Peyer's patch (tissue), 4 donors: Measurements from ENCODE around the gene CENPF.

Experiments
- CTCF ChIP-seq, 6 experiments: fragments of 450-650 bp in 4 of 6; fragments of 200-600 bp in 2 of 6; sonication (generic) in 1 of 6; IDR thresholded peaks; one replicate each; pipeline ENCODE4 v1.5.1; 2017 to 2019; ENCODE audit warnings: antibody characterized with exemption in 6 of 6, mild to moderate bottlenecking in 3 of 6, moderate library complexity in 1 of 6
- POLR2A ChIP-seq, 2 donors: fragments of 450-650 bp; IDR thresholded peaks; one replicate each; pipeline ENCODE4 v1.5.1; 2017; ENCODE audit warnings: antibody characterized with exemption in 2 of 2, mild to moderate bottlenecking in 2 of 2, moderate library complexity in 2 of 2

GRCh38 chr1:214633686-214634085, 30.7 kb downstream of the CENPF start:
- TF ChIP-seq CTCF (IDR thresholded peaks at IDR 0.05) (no peak), POLR2A (IDR thresholded peaks at IDR 0.05) (no peak)
